CD8-positive, alpha-beta memory T cell (primary cell): Measurements from ENCODE around the gene CHRNA4. TPM values are rescaled to one million over a fixed set of nuclear protein-coding genes. Genes with fewer than 3 reads are reported as not detected.
A peak's percentile ranks its signal among the peaks of the same experiment; 100 is the strongest.

ENCODE experiments used
- CTCF ChIA-PET: fragments of 350-600 bp; sonication (Branson Sonifier 250); formaldehyde crosslinking; loops from one replicate; lab custom pipeline; 2021; ENCODE audit warnings: antibody characterized with exemption; lab: Charles Lee
- POLR2A ChIA-PET: fragments of 350-600 bp; sonication (Branson Sonifier 250); formaldehyde crosslinking; loops from one replicate; lab custom pipeline; 2021; ENCODE audit warnings: antibody characterized with exemption; lab: Charles Lee
- DNase-seq, 5 donors: peaks; one replicate each; pipeline versions ENCODE4 v3.0.0 to v3.0.0-alpha.2; 2020 to 2022; ENCODE audit warnings: mixed read lengths in 1 of 5
- H3K27ac ChIP-seq: one replicate; pipeline ENCODE4 v1.7.0; 2013; ENCODE audit warnings: low read depth, mild to moderate bottlenecking, low read length, moderate library complexity
- H3K27me3 ChIP-seq: 2 replicates; pipeline ENCODE4 v1.7.0; 2013; ENCODE audit warnings: low read length, mild to moderate bottlenecking; ENCODE audit not compliant: insufficient read depth, poor library complexity, severe bottlenecking
- H3K36me3 ChIP-seq: 2 replicates; pipeline ENCODE4 v1.7.0; 2013; ENCODE audit warnings: mild to moderate bottlenecking, low read length, moderate library complexity; ENCODE audit not compliant: insufficient read depth
- H3K4me1 ChIP-seq: 2 replicates; pipeline ENCODE4 v1.7.0; 2013; ENCODE audit warnings: mild to moderate bottlenecking, low read length, moderate library complexity; ENCODE audit not compliant: insufficient read depth
- H3K4me3 ChIP-seq: 2 replicates; pipeline ENCODE4 v1.7.0; 2013; ENCODE audit warnings: mild to moderate bottlenecking, low read length
- H3K9me3 ChIP-seq: 2 replicates; pipeline ENCODE4 v1.7.0; 2013; ENCODE audit warnings: mild to moderate bottlenecking, low read length
- H3K27ac Mint-ChIP-seq, 8 donors: one replicate each; pipeline ENCODE4 v1.8.0; 2020 to 2021; ENCODE audit warnings: mixed read lengths in 8 of 8, mild to moderate bottlenecking in 6 of 8, inconsistent platforms in 3 of 8, moderate library complexity in 3 of 8
- H3K27me3 Mint-ChIP-seq, 2 donors: one replicate each; pipeline ENCODE4 v1.8.0; 2020 to 2021; ENCODE audit warnings: mixed read lengths in 2 of 2, mild to moderate bottlenecking in 1 of 2, moderate library complexity in 1 of 2
- H3K36me3 Mint-ChIP-seq, 3 donors: one replicate each; pipeline ENCODE4 v1.8.0; 2020 to 2021; ENCODE audit warnings: mixed read lengths in 3 of 3, inconsistent platforms in 1 of 3, mild to moderate bottlenecking in 1 of 3
- H3K4me1 Mint-ChIP-seq, 3 donors: one replicate each; pipeline ENCODE4 v1.8.0; 2020 to 2021; ENCODE audit warnings: mixed read lengths in 3 of 3, inconsistent platforms in 1 of 3, mild to moderate bottlenecking in 1 of 3
- H3K4me3 Mint-ChIP-seq, 7 donors: one replicate each; pipeline ENCODE4 v1.8.0; 2020 to 2021; ENCODE audit warnings: mixed read lengths in 7 of 7, mild to moderate bottlenecking in 6 of 7, moderate library complexity in 4 of 7, inconsistent platforms in 2 of 7
- H3K9me3 Mint-ChIP-seq, 5 donors: one replicate each; pipeline ENCODE4 v1.8.0; 2020 to 2022; ENCODE audit warnings: mixed read lengths in 5 of 5, mild to moderate bottlenecking in 3 of 5, moderate library complexity in 2 of 5, inconsistent platforms in 1 of 5
- polyA plus RNA-seq: library from polyadenylated mRNA; unstranded; fragments of 300-500 nt; fragmentation: Illumina TruSeq; gene quantifications from one replicate; pipeline ENCODE4 v1.2.3, GENCODE V29; 2021
- total RNA-seq, 2 experiments: library from RNA; stranded (reverse); gene quantifications; one replicate each; pipeline ENCODE4 v1.2.3, GENCODE V29; 2021

The CHRNA4 gene
- total and polyA plus RNA-seq, 3 experiments from 2014 or later: not detected

- H3K27me3 Mint-ChIP-seq: peaks cover 7 to 21% of the 10 kb centered on the region in 2 donors
- H3K27me3 ChIP-seq: no peaks in the 10 kb centered on the region
- no peak overlapping the region for H3K27ac ChIP-seq
- H3K27ac Mint-ChIP-seq: no peak overlapping the region
- ChIA-PET POLR2A (no interaction called here), CTCF (no interaction called here)
- no peaks in the 10 kb centered on the region for H3K9me3 ChIP-seq
- H3K4me1 Mint-ChIP-seq: no peaks in the 10 kb centered on the region
- no peaks in the 10 kb centered on the region for H3K36me3 Mint-ChIP-seq
- H3K36me3 ChIP-seq: no peaks in the 10 kb centered on the region
- no peak for DNase-seq
- no peaks in the 10 kb centered on the region for H3K9me3 Mint-ChIP-seq
- no peak overlapping the region for H3K4me3 Mint-ChIP-seq
- no peaks in the 10 kb centered on the region for H3K4me1 ChIP-seq
- H3K4me3 ChIP-seq: no peak overlapping the region
These were observed 33.1 kb upstream of the CHRNA4 start for GRCh38 chr20:63394069-63394919.

GRCh38 chr20:63393566-63393965, 32.4 kb upstream of the CHRNA4 start:
- Histone ChIP-seq H3K9me3 (no peaks in the 10 kb centered on the region), H3K4me1 (no peaks in the 10 kb centered on the region), H3K4me3 (no peak overlapping the region), H3K27ac (no peak overlapping the region), H3K36me3 (no peaks in the 10 kb centered on the region), H3K27me3 (no peaks in the 10 kb centered on the region)
- Mint-ChIP-seq H3K27me3 (peaks cover 9 to 23% of the 10 kb centered on the region in 2 donors), H3K27ac (no peak overlapping the region), H3K9me3 (peaks cover 0 to 2% (median 0%) of the 10 kb centered on the region in 5 donors), H3K4me3 (no peak overlapping the region), H3K36me3 (no peaks in the 10 kb centered on the region), H3K4me1 (no peaks in the 10 kb centered on the region)
- ChIA-PET POLR2A (no interaction called here), CTCF (no interaction called here)
- no peak for DNase-seq

DNA sequence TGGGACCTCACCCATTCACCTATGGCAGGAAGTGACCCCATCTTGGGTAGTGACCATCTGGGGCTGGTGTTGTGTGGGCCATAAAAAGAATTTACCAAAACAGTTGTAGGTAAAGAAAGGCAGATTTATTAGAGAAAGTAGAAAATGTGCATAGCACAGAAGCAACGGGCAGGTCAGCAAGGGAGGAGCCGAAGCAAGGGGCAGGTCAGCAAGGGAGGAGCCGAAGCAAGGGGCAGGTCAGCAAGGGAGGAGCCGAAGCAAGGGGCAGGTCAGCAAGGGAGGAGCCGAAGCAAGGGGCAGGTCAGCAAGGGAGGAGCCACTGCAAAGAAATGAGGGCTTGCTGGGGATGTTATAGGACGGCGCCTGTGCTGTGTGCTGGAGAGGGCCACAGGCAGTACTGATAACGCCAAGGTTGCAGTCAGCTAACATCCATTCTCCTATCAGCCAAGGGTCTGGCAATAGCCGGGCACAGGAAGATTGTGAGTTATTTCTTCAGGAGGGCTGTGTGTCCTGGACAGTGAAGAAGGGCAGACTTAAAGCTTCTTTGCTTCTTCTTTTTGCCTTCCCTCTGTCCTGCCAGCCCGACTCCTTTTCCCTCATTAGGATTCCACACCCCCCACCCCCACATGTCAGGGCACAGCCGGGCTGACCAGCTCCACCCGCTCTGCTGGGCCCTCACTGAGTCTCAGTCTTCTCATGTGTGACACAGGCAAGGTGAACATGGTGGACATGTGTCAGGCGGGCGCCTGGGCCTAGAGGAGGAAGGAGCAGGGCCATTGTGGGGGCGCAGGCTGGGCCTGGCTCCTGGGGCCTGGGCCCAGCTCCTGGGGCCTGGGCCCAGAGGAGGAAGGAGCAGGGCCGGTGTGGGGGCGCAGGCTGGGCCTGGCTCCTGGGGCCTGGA, 31.6 kb upstream of the CHRNA4 start:
- Histone ChIP-seq H3K27me3 (no peaks in the 10 kb centered on the region), H3K9me3 (no peaks in the 10 kb centered on the region), H3K36me3 (no peaks in the 10 kb centered on the region), H3K4me1 (no peaks in the 10 kb centered on the region), H3K27ac (no peak overlapping the region), H3K4me3 (no peak overlapping the region)
- H3K4me1 Mint-ChIP-seq: no peaks in the 10 kb centered on the region
- DNase-seq: no peak
- ChIA-PET POLR2A (no interaction called here), CTCF (no interaction called here)
- peaks cover 11 to 23% of the 10 kb centered on the region in 2 donors for H3K27me3 Mint-ChIP-seq
- peaks cover 0 to 2% (median 0%) of the 10 kb centered on the region in 5 donors for H3K9me3 Mint-ChIP-seq
- H3K27ac Mint-ChIP-seq: no peak overlapping the region
- no peak overlapping the region for H3K4me3 Mint-ChIP-seq
- no peaks in the 10 kb centered on the region for H3K36me3 Mint-ChIP-seq

DNA sequence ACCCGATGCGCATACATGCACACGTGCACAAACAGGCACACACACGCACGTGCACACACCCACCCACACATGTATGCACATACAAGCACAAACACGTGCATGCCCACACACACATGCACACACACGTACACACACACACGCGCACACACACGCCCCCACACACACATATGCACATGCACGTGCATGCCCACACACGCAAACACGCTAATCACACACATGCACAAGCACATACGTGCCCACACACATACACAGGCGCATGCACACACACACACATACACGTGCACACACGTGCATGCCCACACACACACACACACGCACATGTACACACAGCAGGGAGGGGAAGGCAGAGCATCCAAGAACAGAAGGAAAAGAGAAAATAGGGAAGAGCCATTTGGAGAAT, 26.8 kb upstream of the CHRNA4 start:
- ChIA-PET CTCF (no interaction called here), POLR2A (no interaction called here)
- Mint-ChIP-seq H3K36me3 (no peaks in the 10 kb centered on the region), H3K27ac (peak overlapping the region in 1 of 8 donors; percentile 70), H3K4me1 (no peaks in the 10 kb centered on the region), H3K4me3 (no peak overlapping the region), H3K9me3 (peaks cover 7 to 11% (median 10%) of the 10 kb centered on the region in 5 donors), H3K27me3 (peaks cover 11 to 19% of the 10 kb centered on the region in 2 donors)
- Histone ChIP-seq H3K36me3 (no peaks in the 10 kb centered on the region), H3K4me3 (no peak overlapping the region), H3K27ac (no peak overlapping the region), H3K27me3 (no peaks in the 10 kb centered on the region), H3K4me1 (no peaks in the 10 kb centered on the region), H3K9me3 (no peaks in the 10 kb centered on the region)
- no peak for DNase-seq

DNA sequence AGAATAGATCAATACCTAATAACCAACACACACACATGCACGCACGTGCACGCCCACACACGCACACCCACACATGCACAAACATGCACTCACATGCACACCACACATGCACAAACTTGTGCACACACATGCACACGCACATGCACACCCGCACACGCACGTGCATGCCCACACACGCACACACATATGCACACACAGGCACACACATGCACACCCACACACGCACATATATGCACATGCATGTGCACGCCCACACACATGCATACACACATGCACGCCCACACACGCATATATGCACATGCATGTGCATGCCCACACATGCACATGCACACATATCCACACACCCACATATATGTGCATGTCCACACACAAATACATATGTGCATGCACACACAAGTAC, 26.2 kb upstream of the CHRNA4 start:
- H3K4me1 ChIP-seq: no peaks in the 10 kb centered on the region

GRCh38 chr20:63386491-63386890, 25.3 kb upstream of the CHRNA4 start:
- no peaks in the 10 kb centered on the region for H3K27me3 ChIP-seq
- Mint-ChIP-seq H3K9me3 (peaks cover 7 to 11% (median 10%) of the 10 kb centered on the region in 5 donors), H3K27me3 (peaks cover 11 to 15% of the 10 kb centered on the region in 2 donors), H3K27ac (no peak overlapping the region), H3K4me3 (no peak overlapping the region), H3K36me3 (no peaks in the 10 kb centered on the region), H3K4me1 (no peaks in the 10 kb centered on the region)
- no peak for DNase-seq
- H3K36me3 ChIP-seq: no peaks in the 10 kb centered on the region
- H3K27ac ChIP-seq: no peak overlapping the region
- H3K4me1 ChIP-seq: no peaks in the 10 kb centered on the region
- H3K9me3 ChIP-seq: no peaks in the 10 kb centered on the region
- POLR2A ChIA-PET: no interaction called here
- H3K4me3 ChIP-seq: no peak overlapping the region
- CTCF ChIA-PET: no interaction called here

More for the DNA sequence above, 26.2 kb upstream of the CHRNA4 start:
- DNase-seq: no peak
- Histone ChIP-seq H3K27ac (no peak overlapping the region), H3K27me3 (no peaks in the 10 kb centered on the region), H3K36me3 (no peaks in the 10 kb centered on the region), H3K4me3 (no peak overlapping the region), H3K9me3 (no peaks in the 10 kb centered on the region)
- ChIA-PET CTCF (no interaction called here), POLR2A (no interaction called here)
- no peaks in the 10 kb centered on the region for H3K36me3 Mint-ChIP-seq
- peaks cover 7 to 11% (median 10%) of the 10 kb centered on the region in 5 donors for H3K9me3 Mint-ChIP-seq
- H3K4me1 Mint-ChIP-seq: no peaks in the 10 kb centered on the region
- H3K4me3 Mint-ChIP-seq: no peak overlapping the region
- H3K27ac Mint-ChIP-seq: peak overlapping the region in 1 of 8 donors; percentile 42
- peaks cover 11 to 17% of the 10 kb centered on the region in 2 donors for H3K27me3 Mint-ChIP-seq

- Mint-ChIP-seq H3K4me1 (no peaks in the 10 kb centered on the region), H3K36me3 (no peaks in the 10 kb centered on the region), H3K4me3 (no peak overlapping the region), H3K27ac (no peak overlapping the region), H3K9me3 (peaks cover 7 to 11% (median 10%) of the 10 kb centered on the region in 5 donors), H3K27me3 (peaks cover 9 to 13% of the 10 kb centered on the region in 2 donors)
- ChIA-PET CTCF (no interaction called here), POLR2A (no interaction called here)
- DNase-seq: no peak
- Histone ChIP-seq H3K4me3 (no peak overlapping the region), H3K27me3 (no peaks in the 10 kb centered on the region), H3K36me3 (no peaks in the 10 kb centered on the region), H3K27ac (no peak overlapping the region), H3K9me3 (no peaks in the 10 kb centered on the region), H3K4me1 (no peaks in the 10 kb centered on the region)
These were observed 24.7 kb upstream of the CHRNA4 start for GRCh38 chr20:63385819-63386218.

DNA sequence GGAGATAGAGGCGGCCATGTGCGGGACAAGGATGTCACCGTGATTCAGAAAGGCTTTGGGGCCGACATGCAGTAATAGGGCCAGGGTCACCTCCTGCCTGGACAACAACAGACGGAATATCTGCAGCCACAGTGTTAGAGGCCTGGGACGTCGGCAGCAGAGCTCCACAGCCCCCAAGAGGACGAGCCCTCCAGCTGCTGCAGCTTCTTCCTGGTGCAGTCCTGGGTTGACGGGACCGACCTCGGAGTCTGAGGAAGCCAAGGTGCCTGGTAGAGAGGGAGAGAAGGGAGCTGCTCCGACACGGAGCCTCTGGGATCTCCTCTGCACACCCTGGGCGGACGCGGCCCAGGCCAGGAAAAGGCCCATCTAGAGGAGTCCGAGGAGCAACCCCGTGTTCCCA, 23.2 kb upstream of the CHRNA4 start:
- Histone ChIP-seq H3K27me3 (no peaks in the 10 kb centered on the region), H3K4me1 (no peaks in the 10 kb centered on the region), H3K36me3 (no peaks in the 10 kb centered on the region), H3K4me3 (no peak overlapping the region), H3K9me3 (no peaks in the 10 kb centered on the region), H3K27ac (no peak overlapping the region)
- H3K27ac Mint-ChIP-seq: no peak overlapping the region
- H3K4me3 Mint-ChIP-seq: no peak overlapping the region
- H3K4me1 Mint-ChIP-seq: no peaks in the 10 kb centered on the region
- peaks cover 7 to 11% (median 10%) of the 10 kb centered on the region in 5 donors for H3K9me3 Mint-ChIP-seq
- ChIA-PET POLR2A (no interaction called here), CTCF (no interaction called here)
- H3K36me3 Mint-ChIP-seq: no peaks in the 10 kb centered on the region
- peaks cover 9 to 10% of the 10 kb centered on the region in 2 donors for H3K27me3 Mint-ChIP-seq
- DNase-seq: no peak
